ENCODE data around the gene CTNS.

GRCh38 chr17:3710951-3711383 lies 74.4 kb downstream of the CTNS start:
- TF ChIP-seq POLR2A (IDR thresholded peaks at IDR 0.05) (no peak), CTCF (IDR thresholded peaks at IDR 0.05) (no peak), POLR2AphosphoS5 (IDR thresholded peaks at IDR 0.05) (peak in 1 of 3 donors; percentile 20)

Measured in stomach (tissue), 4 donors.